Hepatocyte (in vitro differentiated cells): ENCODE results near the gene OSBPL2.

ENCODE experiments used
- CTCF ChIP-seq: fragments of 200-600 bp; sonication (generic); IDR thresholded peaks from 2 replicates; pipeline ENCODE4 v1.5.1; 2016; ENCODE audit warnings: antibody characterized with exemption, mild to moderate bottlenecking; ENCODE audit not compliant: poor library complexity
- EZH2 ChIP-seq: fragments of 200-600 bp; sonication (generic); IDR thresholded peaks from 2 replicates; pipeline ENCODE4 v1.6.1; 2016; ENCODE audit warnings: antibody characterized with exemption, mild to moderate bottlenecking, borderline replicate concordance

- TF ChIP-seq CTCF (no peak), EZH2 (no peak)
Observed at GRCh38 chr20:62222266-62222850, 16.0 kb upstream of the OSBPL2 start.
